H1 (cell line): Measurements from ENCODE around the gene GPC3. TPM values are rescaled to one million over a fixed set of nuclear protein-coding genes. Genes with fewer than 3 reads are reported as not detected.

Experiments
- CTCF ChIA-PET: fragments of 300-600 bp; sonication (Branson Sonifier 250); formaldehyde crosslinking; loops from one replicate; lab custom pipeline; 2021; ENCODE audit not compliant: partially characterized antibody; lab: Charles Lee
- POLR2A ChIA-PET: fragments of 300-600 bp; sonication (Branson Sonifier 250); formaldehyde crosslinking; loops from one replicate; lab custom pipeline; 2021; ENCODE audit warnings: inconsistent platforms; ENCODE audit not compliant: partially characterized antibody; lab: Charles Lee
- DNase-seq, 2 experiments: peaks; one replicate each; pipeline versions ENCODE4 v3.0.0 to v3.0.0-alpha.2; 2010 to 2022; ENCODE audit warnings: low spot score in 2 of 2, low read depth in 1 of 2, mixed read lengths in 1 of 2
- FAIRE-seq: peaks from 2 replicates; lab custom pipeline; 2011; peaks lifted over from hg19 to GRCh38; lab: Jason Lieb, UNC
- H2AFZ ChIP-seq: 2 replicates; pipeline ENCODE4 v1.8.1; 2012; ENCODE audit warnings: low read length, inconsistent platforms
- H2AK5ac ChIP-seq: 2 replicates; pipeline ENCODE4 v1.6.1; 2013; ENCODE audit warnings: low read depth, low read length
- H2BK120ac ChIP-seq: replicated peaks from 2 replicates; pipeline ENCODE3; 2013; ENCODE audit warnings: low read depth, low read length, inconsistent platforms
- H2BK12ac ChIP-seq: 2 replicates; pipeline ENCODE4 v1.6.1; 2013; ENCODE audit warnings: low read depth, low read length
- H2BK15ac ChIP-seq: 2 replicates; pipeline ENCODE4 v1.6.1; 2013; ENCODE audit warnings: low read length
- H2BK20ac ChIP-seq: 2 replicates; pipeline ENCODE4 v1.6.1; 2013; ENCODE audit warnings: low read length
- H2BK5ac ChIP-seq: 2 replicates; pipeline ENCODE4 v1.6.1; 2013; ENCODE audit warnings: low read depth, low read length
- H3K14ac ChIP-seq: 2 replicates; pipeline ENCODE4 v1.6.1; 2013; ENCODE audit warnings: inconsistent platforms; ENCODE audit not compliant: insufficient read length
- H3K18ac ChIP-seq: 2 replicates; pipeline ENCODE4 v1.6.1; 2013; ENCODE audit warnings: low read length; ENCODE audit errors: extremely low read depth
- H3K23ac ChIP-seq: 2 replicates; pipeline ENCODE4 v1.6.1; 2013; ENCODE audit warnings: inconsistent platforms; ENCODE audit not compliant: insufficient read length
- H3K23me2 ChIP-seq: 2 replicates; pipeline ENCODE4 v1.6.1; 2013; ENCODE audit warnings: low read depth, low read length
- H3K27ac ChIP-seq: 2 replicates; pipeline ENCODE4 v1.6.1; 2011; ENCODE audit warnings: low read depth, low read length, inconsistent platforms
- H3K27me3 ChIP-seq, 4 experiments: replicated peaks in 1 of 4; 1 replicate in 1 of 4; 2 replicates in 3 of 4; pipeline versions ENCODE4 v1.6.1 to v1.8.1; 2011 to 2013; ENCODE audit warnings: low read length in 3 of 4, mild to moderate bottlenecking in 3 of 4, inconsistent platforms in 2 of 4, mixed read lengths in 2 of 4, moderate library complexity in 1 of 4; ENCODE audit not compliant: control insufficient read depth in 3 of 4, insufficient read depth in 3 of 4; ENCODE audit errors: extremely low read depth in 1 of 4
- H3K36me3 ChIP-seq, 4 experiments: 2 replicates each; pipeline versions ENCODE4 v1.6.1 to v1.8.1; 2011 to 2013; ENCODE audit warnings: mild to moderate bottlenecking in 4 of 4, low read length in 3 of 4, moderate library complexity in 2 of 4, control low read depth in 1 of 4, inconsistent platforms in 1 of 4; ENCODE audit not compliant: insufficient read depth in 4 of 4, control insufficient read depth in 2 of 4
- H3K4ac ChIP-seq: replicated peaks from 2 replicates; pipeline ENCODE3; 2013; ENCODE audit warnings: low read length, low read depth, mixed read lengths, inconsistent platforms; ENCODE audit not compliant: insufficient read length
- H3K4me1 ChIP-seq, 4 experiments: replicated peaks in 1 of 4; 1 replicate in 1 of 4; 2 replicates in 3 of 4; pipeline versions ENCODE4 v1.6.1 to v1.8.1; 2011 to 2013; ENCODE audit warnings: low read length in 3 of 4, inconsistent platforms in 2 of 4, mixed read lengths in 1 of 4; ENCODE audit not compliant: insufficient read depth in 4 of 4, control insufficient read depth in 3 of 4
- H3K4me2 ChIP-seq, 2 experiments: 2 replicates each; pipeline versions ENCODE4 v1.6.1 to v1.8.1; 2011 to 2013; ENCODE audit warnings: low read depth in 2 of 2, low read length in 2 of 2, control low read depth in 1 of 2, inconsistent platforms in 1 of 2, mild to moderate bottlenecking in 1 of 2; ENCODE audit not compliant: insufficient read depth in 1 of 2
- H3K4me3 ChIP-seq, 4 experiments: fragments of 200-600, 300-600 bp in 1 of 4; sonication (generic), shearing (Covaris generic), sonication (Bioruptor Twin) in 1 of 4; 2 replicates each; pipeline versions ENCODE4 v1.5.1 to v1.8.1; 2011 to 2016; ENCODE audit warnings: low read length in 4 of 4, low read depth in 3 of 4, control low read depth in 2 of 4, inconsistent platforms in 2 of 4, mild to moderate bottlenecking in 2 of 4, mixed read lengths in 1 of 4, moderate library complexity in 1 of 4; ENCODE audit not compliant: insufficient read depth in 2 of 4; ENCODE audit errors: extremely low read depth in 1 of 4
- H3K56ac ChIP-seq: replicated peaks from 2 replicates; pipeline ENCODE3; 2013; ENCODE audit warnings: low read depth, mild to moderate bottlenecking, mixed read lengths, low read length, inconsistent platforms; ENCODE audit not compliant: insufficient read length
- H3K79me1 ChIP-seq: 2 replicates; pipeline ENCODE4 v1.6.1; 2013; ENCODE audit warnings: low read depth, low read length, control low read depth
- H3K79me2 ChIP-seq, 2 experiments: 2 replicates each; pipeline versions ENCODE4 v1.6.1 to v1.8.1; 2012 to 2013; ENCODE audit warnings: low read length in 2 of 2, mild to moderate bottlenecking in 2 of 2, inconsistent platforms in 1 of 2; ENCODE audit not compliant: insufficient read depth in 2 of 2, control insufficient read depth in 1 of 2
- H3K9ac ChIP-seq, 4 experiments: replicated peaks in 1 of 4; 1 replicate in 1 of 4; 2 replicates in 3 of 4; pipeline versions ENCODE4 v1.6.1 to v1.8.1; 2011 to 2013; ENCODE audit warnings: low read depth in 3 of 4, low read length in 3 of 4, control low read depth in 2 of 4, mild to moderate bottlenecking in 2 of 4, moderate library complexity in 2 of 4, inconsistent platforms in 1 of 4; ENCODE audit errors: extremely low read depth in 1 of 4
- H3K9me3 ChIP-seq, 2 experiments: 2 replicates each; pipeline versions ENCODE4 v1.6.1 to v1.8.1; 2012 to 2013; ENCODE audit warnings: mild to moderate bottlenecking in 2 of 2, moderate library complexity in 2 of 2, control low read depth in 1 of 2, inconsistent platforms in 1 of 2, low read depth in 1 of 2, low read length in 1 of 2, mixed read lengths in 1 of 2; ENCODE audit not compliant: insufficient read depth in 2 of 2
- H4K20me1 ChIP-seq, 2 experiments: replicated peaks in 1 of 2; 2 replicates each; pipeline versions ENCODE3 to v1.8.1; 2011 to 2013; ENCODE audit warnings: inconsistent platforms in 2 of 2, low read length in 2 of 2, mild to moderate bottlenecking in 1 of 2; ENCODE audit not compliant: insufficient read depth in 2 of 2, control insufficient read depth in 1 of 2
- H4K5ac ChIP-seq: 2 replicates; pipeline ENCODE4 v1.6.1; 2013; ENCODE audit warnings: low read length, low read depth, mixed read lengths, inconsistent platforms; ENCODE audit not compliant: insufficient read length
- H4K8ac ChIP-seq: 2 replicates; pipeline ENCODE4 v1.8.0; 2013; ENCODE audit warnings: mild to moderate bottlenecking, moderate library complexity, low read length, inconsistent platforms; ENCODE audit not compliant: insufficient read depth; ENCODE audit errors: extremely low read depth
- H4K91ac ChIP-seq: replicated peaks from 2 replicates; pipeline ENCODE3; 2013; ENCODE audit warnings: low read length, mixed read lengths, inconsistent platforms; ENCODE audit not compliant: insufficient read length
- NANOG ChIP-seq: IDR thresholded peaks from 2 replicates; pipeline ENCODE4 v1.6.1; 2011; ENCODE audit warnings: low read length, low read depth, mild to moderate bottlenecking, inconsistent platforms; ENCODE audit not compliant: insufficient read depth, poor library complexity, severe bottlenecking
- POLR2A ChIP-seq, 2 experiments: IDR thresholded peaks; 1 replicate in 1 of 2; 2 replicates in 1 of 2; pipeline ENCODE4 v1.6.1; 2011; ENCODE audit warnings: low read depth in 2 of 2, low read length in 2 of 2, mild to moderate bottlenecking in 2 of 2; ENCODE audit errors: control extremely low read depth in 1 of 2
- YY1 ChIP-seq: IDR thresholded peaks from 2 replicates; pipeline ENCODE4 v1.6.1; 2011; ENCODE audit warnings: low read depth, mild to moderate bottlenecking, low read length
- WGBS, 2 experiments: shearing (Covaris generic) in 1 of 2; methylation state at CpG; one replicate each; pipeline versions ENCODE4 v1.1.6 to v1.1.7; 2013 to 2015; ENCODE audit warnings: low lambda C conversion rate in 2 of 2, mixed read lengths in 2 of 2, inconsistent platforms in 1 of 2, low coverage in 1 of 2, missing lambda C conversion rate in 1 of 2; ENCODE audit not compliant: insufficient replicate concordance in 2 of 2, insufficient coverage in 1 of 2, insufficient read length in 1 of 2; ENCODE audit errors: extremely low coverage in 1 of 2, missing lambda C conversion rate in 1 of 2; 5-methylcytosine and 5-hydroxymethylcytosine counted together
- polyA plus RNA-seq, 7 experiments: library from polyadenylated mRNA; depleted of rRNA in 3 of 7; stranded (reverse) in 5 of 7; unstranded in 2 of 7; fragments of >200 nt in 5 of 7; fragments of 200-250 nt in 2 of 7; gene quantifications; 1 replicate in 5 of 7; 2 replicates in 1 of 7; 4 replicates in 1 of 7; pipeline versions ENCODE4 v1.2.1 to v1.2.3, GENCODE V29; 2011 to 2013; ENCODE audit warnings: missing spikeins in 2 of 7, mixed read lengths in 2 of 7
- total RNA-seq: library from RNA; stranded (reverse); fragmentation: NEBNext Ultra II Directional; extraction: Animal tissue kit (Norgen Biotek cat#: 25700); gene quantifications from 2 replicates; pipeline ENCODE4 v1.2.1, GENCODE V29; 2021

GPC3 gene
- total and polyA plus RNA-seq, 2 of the 8 experiments (the other 6 are each of a cell fraction or from before 2014, with no cell fraction given) = 64.8 to 71.9 TPM

DNA sequence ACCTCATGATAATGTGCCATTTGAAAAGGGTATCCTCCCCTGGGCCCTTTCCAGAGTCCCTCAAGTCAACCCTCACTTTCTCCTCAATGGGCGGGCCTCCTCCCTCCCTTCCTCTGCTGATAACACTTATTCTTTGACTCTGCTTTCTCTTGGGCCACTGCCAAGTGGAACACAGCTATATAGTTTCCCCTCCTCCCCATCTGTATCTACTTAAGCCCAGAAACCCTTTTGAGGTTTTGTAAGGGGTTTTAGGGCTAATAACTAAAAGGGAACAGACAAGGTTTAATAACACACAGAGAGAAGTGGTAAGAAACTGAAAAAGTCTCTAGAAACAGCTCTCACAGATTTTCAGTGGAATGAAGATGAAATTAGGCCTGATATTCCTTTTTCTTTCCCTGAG is 116.7 kb downstream of the GPC3 start:
- H3K27ac ChIP-seq = no peak overlapping the region
- no peak overlapping the region for H4K91ac ChIP-seq
- H3K18ac ChIP-seq = no peak overlapping the region
- no peak overlapping the region for H2AK5ac ChIP-seq
- POLR2A ChIA-PET = no interaction called here
- H3K9me3 ChIP-seq = no peaks in the 10 kb centered on the region
- no peak for FAIRE-seq
- TF ChIP-seq POLR2A (IDR thresholded peaks at IDR 0.05; ENCODE audit: control extremely low read depth in 1 of 2, low read depth in 2 of 2, low read length in 2 of 2) (no peak), YY1 (no peak), NANOG (no peak)
- TF ChIP-seq, all 59 proteins: peak for 0
- CTCF ChIA-PET = interaction anchor here (0.6 to 1.4 kb wide), 2 partner anchors 23 to 30 kb away, joined by 3 read pairs; no protein-coding TSS in a partner anchor
- Histone ChIP-seq H3K4me2 (no peak overlapping the region), H3K23ac (no peak overlapping the region), H2AFZ (no peak overlapping the region), H2BK12ac (no peak overlapping the region), H2BK120ac (no peak overlapping the region), H3K9ac (no peak overlapping the region), H4K20me1 (no peaks in the 10 kb centered on the region), H3K56ac (no peak overlapping the region), H3K79me1 (no peaks in the 10 kb centered on the region), H3K23me2 (no peaks in the 10 kb centered on the region), H3K27me3 (no peaks in the 10 kb centered on the region), H4K8ac (no peak overlapping the region), H2BK20ac (no peak overlapping the region), H2BK5ac (no peak overlapping the region), H2BK15ac (no peak overlapping the region), H4K5ac (no peak overlapping the region), H3K14ac (no peak overlapping the region), H3K79me2 (no peaks in the 10 kb centered on the region), H3K4ac (no peak overlapping the region), H3K4me1 (peaks cover 0 to 3% (median under 1%) of the 10 kb centered on the region in 4 experiments; a peak in 2 of 7 replicates), H3K36me3 (no peaks in the 10 kb centered on the region), H3K4me3 (no peak overlapping the region)
- WGBS, 2 experiments = 78% methylated on average over 1 of the region's 1 CpG; no CpG with 5 or more reads in 1 of the 2 experiments
- DNase-seq = no peak
